Esophagus muscularis mucosa (tissue), 4 donors: ENCODE data around the gene MYF6. TPM values are rescaled to one million over a fixed set of nuclear protein-coding genes. Genes with fewer than 3 reads are reported as not detected.

ENCODE experiments used
- DNase-seq: peaks from one replicate; pipeline ENCODE4 v3.0.0-alpha.2; 2017; ENCODE audit errors: extremely low spot score
- H3K27ac ChIP-seq, 4 donors: fragments of 200-600 bp; sonication (generic); replicated peaks in 1 of 4; 1 replicate in 3 of 4; 2 replicates in 1 of 4; pipeline ENCODE4 v1.5.1; 2016 to 2019; ENCODE audit warnings: mild to moderate bottlenecking in 1 of 4
- H3K27me3 ChIP-seq, 4 donors: fragments of 200-600 bp; sonication (generic); one replicate each; pipeline versions ENCODE4 v1.5.1 to v1.6.0; 2016 to 2019
- H3K36me3 ChIP-seq, 4 donors: fragments of 200-600 bp; sonication (generic); one replicate each; pipeline ENCODE4 v1.5.1; 2016 to 2019
- H3K4me1 ChIP-seq, 4 donors: fragments of 200-600 bp; sonication (generic); one replicate each; pipeline ENCODE4 v1.5.1; 2016 to 2019
- H3K4me3 ChIP-seq, 4 donors: fragments of 200-600 bp; sonication (generic); 1 replicate in 2 of 4; 2 replicates in 2 of 4; pipeline ENCODE4 v1.5.1; 2016 to 2019; ENCODE audit warnings: mild to moderate bottlenecking in 4 of 4, moderate library complexity in 1 of 4
- H3K9me3 ChIP-seq, 4 donors: fragments of 200-600 bp; sonication (generic); 1 replicate in 3 of 4; 2 replicates in 1 of 4; pipeline ENCODE4 v1.5.1; 2016 to 2019
- EP300 ChIP-seq: sonication (generic); formaldehyde crosslinking; IDR thresholded peaks from one replicate; pipeline ENCODE4 v1.6.1; 2017; ENCODE audit warnings: antibody characterized with exemption
- POLR2A ChIP-seq: fragments of 450-650 bp; IDR thresholded peaks from one replicate; pipeline ENCODE4 v1.6.1; 2017; ENCODE audit warnings: antibody characterized with exemption, moderate library complexity, mild to moderate bottlenecking, low read depth
- POLR2AphosphoS5 ChIP-seq, 2 donors: sonication (generic); formaldehyde crosslinking; IDR thresholded peaks; one replicate each; pipeline ENCODE4 v1.6.1; 2017; ENCODE audit warnings: antibody characterized with exemption in 2 of 2
- WGBS: methylation state at CpG from one replicate; pipeline ENCODE4 v1.1.5; 2018; 5-methylcytosine and 5-hydroxymethylcytosine counted together
- intact Hi-C: fragments of 100-400 bp; cut with DNase I; formaldehyde crosslinking; loops from one replicate; pipeline ENCODE4 v1.15.1; 2023
- total RNA-seq, 4 donors: library from RNA; depleted of rRNA; stranded (reverse); fragments of >200 nt; gene quantifications; one replicate each; pipeline versions ENCODE4 v1.1.0 to v1.2.1, GENCODE V29; 2016
- TF ChIP-seq, protein P1 (sequence below), 3 experiments: fragments of 200-600 bp in 2 of 3; fragments of 450-650 bp in 1 of 3; sonication (generic) in 2 of 3; IDR thresholded peaks; one replicate each; pipeline ENCODE4 v1.5.1; 2017 to 2019; ENCODE audit warnings: antibody characterized with exemption in 3 of 3, mild to moderate bottlenecking in 2 of 3, moderate library complexity in 1 of 3

The MYF6 gene
- total RNA-seq, 4 donors from 2014 or later = 0.29 TPM; not detected in 3

GRCh38 chr12:80698256-80698655, 9.2 kb upstream of the MYF6 start:
- Histone ChIP-seq H3K4me3 (no peak overlapping the region), H3K36me3 (no peaks in the 10 kb centered on the region), H3K27me3 (no peaks in the 10 kb centered on the region), H3K27ac (no peak overlapping the region), H3K4me1 (peaks cover 6 to 21% (median 13%) of the 10 kb centered on the region in 4 donors), H3K9me3 (no peaks in the 10 kb centered on the region)
- no peak for DNase-seq
- WGBS = 47% methylated on average over 7 of the region's 7 CpGs
- intact Hi-C loops = no loop called here
- TF ChIP-seq, protein P1, sequence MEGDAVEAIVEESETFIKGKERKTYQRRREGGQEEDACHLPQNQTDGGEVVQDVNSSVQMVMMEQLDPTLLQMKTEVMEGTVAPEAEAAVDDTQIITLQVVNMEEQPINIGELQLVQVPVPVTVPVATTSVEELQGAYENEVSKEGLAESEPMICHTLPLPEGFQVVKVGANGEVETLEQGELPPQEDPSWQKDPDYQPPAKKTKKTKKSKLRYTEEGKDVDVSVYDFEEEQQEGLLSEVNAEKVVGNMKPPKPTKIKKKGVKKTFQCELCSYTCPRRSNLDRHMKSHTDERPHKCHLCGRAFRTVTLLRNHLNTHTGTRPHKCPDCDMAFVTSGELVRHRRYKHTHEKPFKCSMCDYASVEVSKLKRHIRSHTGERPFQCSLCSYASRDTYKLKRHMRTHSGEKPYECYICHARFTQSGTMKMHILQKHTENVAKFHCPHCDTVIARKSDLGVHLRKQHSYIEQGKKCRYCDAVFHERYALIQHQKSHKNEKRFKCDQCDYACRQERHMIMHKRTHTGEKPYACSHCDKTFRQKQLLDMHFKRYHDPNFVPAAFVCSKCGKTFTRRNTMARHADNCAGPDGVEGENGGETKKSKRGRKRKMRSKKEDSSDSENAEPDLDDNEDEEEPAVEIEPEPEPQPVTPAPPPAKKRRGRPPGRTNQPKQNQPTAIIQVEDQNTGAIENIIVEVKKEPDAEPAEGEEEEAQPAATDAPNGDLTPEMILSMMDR (IDR thresholded peaks at IDR 0.05) = no peak
- TF ChIP-seq POLR2A (no peak), POLR2AphosphoS5 (IDR thresholded peaks at IDR 0.05) (no peak), EP300 (no peak)

GRCh38 chr12:80698847-80699542, 8.4 kb upstream of the MYF6 start:
- no peaks in the 10 kb centered on the region for H3K36me3 ChIP-seq
- H3K27me3 ChIP-seq = no peaks in the 10 kb centered on the region
- H3K4me1 ChIP-seq = peaks cover 6 to 26% (median 20%) of the 10 kb centered on the region in 4 donors
- TF ChIP-seq POLR2AphosphoS5 (IDR thresholded peaks at IDR 0.05) (no peak), POLR2A (no peak), EP300 (no peak)
- TF ChIP-seq, protein P1 (IDR thresholded peaks at IDR 0.05) = no peak
- no peaks in the 10 kb centered on the region for H3K9me3 ChIP-seq
- intact Hi-C loops = no loop called here
- H3K4me3 ChIP-seq = no peak overlapping the region
- DNase-seq = no peak
- WGBS = 80% methylated on average over 7 of the region's 7 CpGs
- no peak overlapping the region for H3K27ac ChIP-seq

GRCh38 chr12:80700327-80700726, 7.1 kb upstream of the MYF6 start:
- 83% methylated on average over 2 of the region's 2 CpGs for WGBS
- intact Hi-C loops = no loop called here
- Histone ChIP-seq H3K4me3 (no peak overlapping the region), H3K4me1 (peaks cover 6 to 32% (median 25%) of the 10 kb centered on the region in 4 donors), H3K9me3 (no peaks in the 10 kb centered on the region), H3K36me3 (no peaks in the 10 kb centered on the region), H3K27ac (no peak overlapping the region), H3K27me3 (no peaks in the 10 kb centered on the region)
- TF ChIP-seq POLR2A = no peak
- no peak for DNase-seq

DNA sequence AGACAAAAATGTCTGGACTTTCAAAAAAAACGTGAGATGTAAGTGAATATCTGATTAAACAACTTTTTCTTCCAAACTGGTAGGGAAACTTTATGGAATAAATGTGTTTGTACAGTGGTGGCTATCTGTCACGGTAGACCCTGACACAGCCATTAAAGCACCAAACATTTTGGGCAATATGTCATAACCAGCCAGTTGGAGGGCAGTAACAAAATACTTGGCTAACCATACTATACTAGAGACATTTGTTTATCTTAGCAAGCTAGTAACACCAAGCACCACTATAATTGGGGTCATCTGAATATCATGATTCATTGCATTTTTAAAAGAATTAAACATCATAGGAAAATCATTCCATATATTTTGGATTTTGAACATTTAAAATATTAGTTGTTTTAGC, 6.0 kb upstream of the MYF6 start:
- TF ChIP-seq EP300 = no peak
- no peak for TF ChIP-seq POLR2AphosphoS5 (IDR thresholded peaks at IDR 0.05)
- TF ChIP-seq, protein P1 (IDR thresholded peaks at IDR 0.05) = no peak
- no peak for TF ChIP-seq POLR2A
- Histone ChIP-seq H3K27me3 (no peaks in the 10 kb centered on the region), H3K9me3 (no peaks in the 10 kb centered on the region), H3K27ac (no peak overlapping the region), H3K4me1 (peaks cover 6 to 32% (median 25%) of the 10 kb centered on the region in 4 donors), H3K4me3 (no peak overlapping the region), H3K36me3 (no peaks in the 10 kb centered on the region)
- intact Hi-C loops = no loop called here
- 33% methylated on average over 2 of the region's 2 CpGs for WGBS
- no peak for DNase-seq

DNA sequence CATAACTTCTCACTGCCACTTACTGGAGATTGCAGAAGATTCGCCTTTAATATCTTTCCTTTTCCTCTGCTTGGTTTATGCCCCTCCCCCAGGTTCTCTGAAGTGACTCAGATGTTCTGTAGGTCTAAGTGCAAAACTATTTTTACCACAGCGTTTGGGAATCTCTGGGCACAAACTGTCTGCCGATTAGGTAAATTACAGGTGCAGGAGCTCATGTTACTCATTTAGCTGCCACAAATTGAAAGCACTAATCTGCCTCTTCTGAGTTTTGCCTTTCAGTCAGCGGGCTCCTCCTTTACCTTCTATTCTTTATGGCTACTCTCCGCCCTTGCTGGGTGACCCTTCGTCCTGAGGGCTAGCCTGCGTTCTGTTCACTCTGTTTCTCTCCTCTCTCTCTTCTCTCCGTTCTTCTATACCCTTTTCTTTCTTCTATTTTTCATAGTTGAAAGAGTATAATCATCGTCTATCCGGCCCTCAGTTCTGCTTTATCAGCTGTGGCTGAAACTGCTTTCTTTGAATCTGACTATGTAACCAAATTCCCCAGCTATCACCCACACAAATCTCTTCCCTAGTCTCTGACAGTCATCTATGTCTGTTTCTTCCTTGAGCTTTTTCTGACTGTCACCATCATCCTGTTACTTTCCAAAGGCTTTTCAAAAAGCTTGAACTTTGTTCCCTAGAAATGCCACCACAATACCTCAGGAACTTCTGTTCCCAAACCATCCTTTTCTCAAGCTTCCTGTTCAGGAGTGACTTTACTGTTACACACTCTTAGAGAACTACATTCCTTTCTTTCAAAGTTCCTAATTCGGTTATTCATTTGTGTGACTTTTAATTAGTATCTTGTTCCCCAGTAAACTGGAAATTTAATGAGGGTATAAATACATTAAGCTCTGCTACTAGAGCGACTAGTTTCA, 4.3 kb upstream of the MYF6 start:
- H3K4me1 ChIP-seq = peaks cover 6 to 32% (median 25%) of the 10 kb centered on the region in 4 donors
- peaks cover 0 to 4% (median 0%) of the 10 kb centered on the region in 4 donors for H3K27me3 ChIP-seq
- H3K27ac ChIP-seq = peak overlapping the region; percentile 50 to 78 (median 67)
- H3K9me3 ChIP-seq = no peaks in the 10 kb centered on the region
- WGBS = 59% methylated on average over 12 of the region's 12 CpGs
- intact Hi-C loops = no loop called here
- H3K36me3 ChIP-seq = no peaks in the 10 kb centered on the region
- TF ChIP-seq, protein P1 (IDR thresholded peaks at IDR 0.05) = no peak
- peak; percentile 62 for TF ChIP-seq EP300
- peak in 1 of 2 donors; percentile 46 for TF ChIP-seq POLR2AphosphoS5 (IDR thresholded peaks at IDR 0.05)
- no peak overlapping the region for H3K4me3 ChIP-seq
- DNase-seq = no peak
